ENCODE results near the gene DAPK2. TPM values are rescaled to one million over a fixed set of nuclear protein-coding genes. Genes with fewer than 3 reads are reported as not detected.

Gene DAPK2
- total and polyA plus RNA-seq, 7 experiments from 2014 or later, result 0.46 to 9.3 (median 4.2) TPM; not detected in 3

GRCh38 chr15:63981596-63982320 lies 64.5 kb downstream of the DAPK2 start:
- H3K27ac ChIP-seq (ENCODE audit: low read depth, low read length), result no peak overlapping the region
- H3K4me1 ChIP-seq (ENCODE audit: control insufficient read depth in 2 of 2, insufficient read depth in 2 of 2, low read length in 2 of 2), result no peaks in the 10 kb centered on the region
- peaks cover 0 to 2% (median 0%) of the 10 kb centered on the region in 11 donors for H3K9me3 Mint-ChIP-seq
- H3K4me3 Mint-ChIP-seq, result no peak overlapping the region
- peak overlapping the region in 2 of 9 donors; percentile 36 to 63 for H3K27ac Mint-ChIP-seq
- ATAC-seq (no peak), DNase-seq (no peak)
- H3K4me1 Mint-ChIP-seq, result peaks cover 0 to 7% (median 0%) of the 10 kb centered on the region in 7 donors
- POLR2A ChIA-PET, result no interaction called here
- H3K27me3 ChIP-seq (ENCODE audit: control insufficient read depth in 2 of 2, insufficient read depth in 2 of 2, low read length in 2 of 2), result no peaks in the 10 kb centered on the region
- H3K27me3 Mint-ChIP-seq, result no peaks in the 10 kb centered on the region
- H3K4me3 ChIP-seq (ENCODE audit: low read length), result no peak overlapping the region
- intact Hi-C loops (cut with micrococcal nuclease), result no loop called here
- H3K36me3 Mint-ChIP-seq, result no peaks in the 10 kb centered on the region
- CTCF ChIA-PET, result interaction anchor here (1.0 kb wide), 1 partner anchor 230 kb away, joined by 3 read pairs; no protein-coding TSS in a partner anchor
- no peaks in the 10 kb centered on the region for H3K36me3 ChIP-seq (ENCODE audit: control insufficient read depth in 2 of 3, insufficient read depth in 3 of 3, low read length in 3 of 3)
- no peaks in the 10 kb centered on the region for H3K9me3 ChIP-seq (ENCODE audit: control insufficient read depth in 2 of 3, low read length in 3 of 3)

GRCh38 chr15:63979262-63979793 lies 67.0 kb downstream of the DAPK2 start:
- Histone ChIP-seq H3K27me3 (ENCODE audit: control insufficient read depth in 2 of 2, insufficient read depth in 2 of 2, low read length in 2 of 2) (no peaks in the 10 kb centered on the region), H3K9me3 (ENCODE audit: control insufficient read depth in 2 of 3, low read length in 3 of 3) (no peaks in the 10 kb centered on the region), H3K4me1 (ENCODE audit: control insufficient read depth in 2 of 2, insufficient read depth in 2 of 2, low read length in 2 of 2) (no peaks in the 10 kb centered on the region), H3K27ac (ENCODE audit: low read depth, low read length) (no peak overlapping the region), H3K4me3 (ENCODE audit: low read length) (no peak overlapping the region), H3K36me3 (ENCODE audit: control insufficient read depth in 2 of 3, insufficient read depth in 3 of 3, low read length in 3 of 3) (no peaks in the 10 kb centered on the region)
- intact Hi-C loops (cut with micrococcal nuclease), result no loop called here
- ChIA-PET CTCF (no interaction called here), POLR2A (no interaction called here)
- ATAC-seq, result no peak
- peak overlapping the region in 1 of 9 donors; percentile 11 for H3K27ac Mint-ChIP-seq
- no peak overlapping the region for H3K4me3 Mint-ChIP-seq
- peaks cover 0 to 2% (median 0%) of the 10 kb centered on the region in 11 donors for H3K9me3 Mint-ChIP-seq
- H3K36me3 Mint-ChIP-seq, result no peaks in the 10 kb centered on the region
- peaks cover 0 to 6% (median 0%) of the 10 kb centered on the region in 7 donors for H3K4me1 Mint-ChIP-seq
- no peaks in the 10 kb centered on the region for H3K27me3 Mint-ChIP-seq
- DNase-seq, result no peak

GRCh38 chr15:63978511-63979261 lies 67.6 kb downstream of the DAPK2 start:
- no peak overlapping the region for H3K27ac ChIP-seq (ENCODE audit: low read depth, low read length)
- peaks cover 0 to 6% (median 0%) of the 10 kb centered on the region in 7 donors for H3K4me1 Mint-ChIP-seq

GRCh38 chr15:63977119-63977518 lies 69.2 kb downstream of the DAPK2 start:
- H3K36me3 Mint-ChIP-seq, result peaks cover 0 to 5% (median 0%) of the 10 kb centered on the region in 5 donors
- Histone ChIP-seq H3K4me3 (ENCODE audit: low read length) (no peak overlapping the region), H3K36me3 (ENCODE audit: control insufficient read depth in 2 of 3, insufficient read depth in 3 of 3, low read length in 3 of 3) (no peaks in the 10 kb centered on the region), H3K9me3 (ENCODE audit: control insufficient read depth in 2 of 3, low read length in 3 of 3) (no peaks in the 10 kb centered on the region), H3K4me1 (ENCODE audit: control insufficient read depth in 2 of 2, insufficient read depth in 2 of 2, low read length in 2 of 2) (no peaks in the 10 kb centered on the region), H3K27me3 (ENCODE audit: control insufficient read depth in 2 of 2, insufficient read depth in 2 of 2, low read length in 2 of 2) (no peaks in the 10 kb centered on the region), H3K27ac (ENCODE audit: low read depth, low read length) (no peak overlapping the region)
- peaks cover 0 to 1% (median 0%) of the 10 kb centered on the region in 11 donors for H3K9me3 Mint-ChIP-seq
- POLR2A ChIA-PET, result no interaction called here
- peaks cover 0 to 6% (median 4%) of the 10 kb centered on the region in 7 donors for H3K4me1 Mint-ChIP-seq
- H3K27me3 Mint-ChIP-seq, result no peaks in the 10 kb centered on the region
- H3K4me3 Mint-ChIP-seq, result no peak overlapping the region
- CTCF ChIA-PET, result no interaction called here
- ATAC-seq, result no peak
- H3K27ac Mint-ChIP-seq, result no peak overlapping the region
- intact Hi-C loops (cut with micrococcal nuclease), result no loop called here
- DNase-seq, result no peak

More at GRCh38 chr15:63978511-63979261, 67.6 kb downstream of the DAPK2 start:
- Histone ChIP-seq H3K9me3 (ENCODE audit: control insufficient read depth in 2 of 3, low read length in 3 of 3) (no peaks in the 10 kb centered on the region), H3K36me3 (ENCODE audit: control insufficient read depth in 2 of 3, insufficient read depth in 3 of 3, low read length in 3 of 3) (no peaks in the 10 kb centered on the region), H3K4me1 (ENCODE audit: control insufficient read depth in 2 of 2, insufficient read depth in 2 of 2, low read length in 2 of 2) (no peaks in the 10 kb centered on the region), H3K4me3 (ENCODE audit: low read length) (no peak overlapping the region), H3K27me3 (ENCODE audit: control insufficient read depth in 2 of 2, insufficient read depth in 2 of 2, low read length in 2 of 2) (no peaks in the 10 kb centered on the region)
- H3K27ac Mint-ChIP-seq, result peak overlapping the region in 2 of 9 donors; percentile 11 to 41
- H3K9me3 Mint-ChIP-seq, result peaks cover 0 to 2% (median 0%) of the 10 kb centered on the region in 11 donors
- intact Hi-C loops (cut with micrococcal nuclease), result no loop called here
- H3K27me3 Mint-ChIP-seq, result no peaks in the 10 kb centered on the region
- POLR2A ChIA-PET, result no interaction called here
- no peaks in the 10 kb centered on the region for H3K36me3 Mint-ChIP-seq
- no peak overlapping the region for H3K4me3 Mint-ChIP-seq
- ATAC-seq (no peak), DNase-seq (no peak)
- CTCF ChIA-PET, result no interaction called here

- H3K4me1 Mint-ChIP-seq, result peaks cover 24 to 34% (median 26%) of the 10 kb centered on the region in 7 donors
- peaks cover 0 to 8% (median 0%) of the 10 kb centered on the region in 5 donors for H3K36me3 Mint-ChIP-seq
- ChIA-PET POLR2A (no interaction called here), CTCF (no interaction called here)
- no peaks in the 10 kb centered on the region for H3K27me3 ChIP-seq (ENCODE audit: control insufficient read depth in 2 of 2, insufficient read depth in 2 of 2, low read length in 2 of 2)
- peaks cover 0 to 2% (median 0%) of the 10 kb centered on the region in 11 donors for H3K9me3 Mint-ChIP-seq
- H3K4me1 ChIP-seq (ENCODE audit: control insufficient read depth in 2 of 2, insufficient read depth in 2 of 2, low read length in 2 of 2), result peaks cover 20 to 24% of the 10 kb centered on the region in 2 donors
- H3K9me3 ChIP-seq (ENCODE audit: control insufficient read depth in 2 of 3, low read length in 3 of 3), result no peaks in the 10 kb centered on the region
- no peak overlapping the region for H3K27ac ChIP-seq (ENCODE audit: low read depth, low read length)
- no peak overlapping the region for H3K4me3 ChIP-seq (ENCODE audit: low read length)
- H3K4me3 Mint-ChIP-seq, result no peak overlapping the region
- intact Hi-C loops (cut with micrococcal nuclease), result no loop called here
- H3K36me3 ChIP-seq (ENCODE audit: control insufficient read depth in 2 of 3, insufficient read depth in 3 of 3, low read length in 3 of 3), result no peaks in the 10 kb centered on the region
- no peak overlapping the region for H3K27ac Mint-ChIP-seq
- ATAC-seq, result no peak
- no peak for DNase-seq
- no peaks in the 10 kb centered on the region for H3K27me3 Mint-ChIP-seq
These were observed 72.3 kb downstream of the DAPK2 start for GRCh38 chr15:63974021-63974420.

GRCh38 chr15:63973212-63974009 lies 72.9 kb downstream of the DAPK2 start:
- Histone ChIP-seq H3K4me1 (ENCODE audit: control insufficient read depth in 2 of 2, insufficient read depth in 2 of 2, low read length in 2 of 2) (peaks cover 20 to 24% of the 10 kb centered on the region in 2 donors), H3K4me3 (ENCODE audit: low read length) (no peak overlapping the region), H3K9me3 (ENCODE audit: control insufficient read depth in 2 of 3, low read length in 3 of 3) (no peaks in the 10 kb centered on the region), H3K27me3 (ENCODE audit: control insufficient read depth in 2 of 2, insufficient read depth in 2 of 2, low read length in 2 of 2) (no peaks in the 10 kb centered on the region), H3K36me3 (ENCODE audit: control insufficient read depth in 2 of 3, insufficient read depth in 3 of 3, low read length in 3 of 3) (no peaks in the 10 kb centered on the region), H3K27ac (ENCODE audit: low read depth, low read length) (no peak overlapping the region)
- CTCF ChIA-PET, result no interaction called here
- Mint-ChIP-seq H3K27ac (no peak overlapping the region), H3K4me1 (peaks cover 24 to 40% (median 29%) of the 10 kb centered on the region in 7 donors), H3K27me3 (no peaks in the 10 kb centered on the region), H3K4me3 (no peak overlapping the region), H3K36me3 (peaks cover 0 to 8% (median 0%) of the 10 kb centered on the region in 5 donors), H3K9me3 (peaks cover 0 to 2% (median 0%) of the 10 kb centered on the region in 11 donors)
- POLR2A ChIA-PET, result no interaction called here
- ATAC-seq (no peak), DNase-seq (no peak)
- intact Hi-C loops (cut with micrococcal nuclease), result no loop called here

All from naive thymus-derived CD4-positive, alpha-beta T cell (primary cell).